Adipocyte (in vitro differentiated cells): ENCODE measurements around the gene BCL7C.

Experiments
- DNase-seq: peaks from one replicate; pipeline ENCODE4 v3.0.0-alpha.2; 2015; ENCODE audit warnings: low read depth
- H3K27me3 ChIP-seq: replicated peaks from 2 replicates; pipeline ENCODE4 v1.7.0; 2013; ENCODE audit warnings: mild to moderate bottlenecking, low read length, moderate library complexity; ENCODE audit not compliant: control insufficient read depth, insufficient read depth
- H3K36me3 ChIP-seq: 2 replicates; pipeline ENCODE4 v1.7.0; 2013; ENCODE audit warnings: low read length, mild to moderate bottlenecking, moderate library complexity; ENCODE audit not compliant: control insufficient read depth, insufficient read depth, severe bottlenecking
- H3K4me1 ChIP-seq: 2 replicates; pipeline ENCODE4 v1.7.0; 2013; ENCODE audit warnings: mild to moderate bottlenecking, low read length, moderate library complexity; ENCODE audit not compliant: control insufficient read depth, insufficient read depth
- H3K4me3 ChIP-seq: 2 replicates; pipeline ENCODE4 v1.7.0; 2013; ENCODE audit warnings: mild to moderate bottlenecking, low read length, moderate library complexity
- H3K9ac ChIP-seq: 2 replicates; pipeline ENCODE4 v1.7.0; 2013; ENCODE audit warnings: mild to moderate bottlenecking, low read length, moderate library complexity
- H3K9me3 ChIP-seq: 2 replicates; pipeline ENCODE4 v1.7.0; 2013; ENCODE audit warnings: mild to moderate bottlenecking, low read length, moderate library complexity; ENCODE audit not compliant: control insufficient read depth

Gene BCL7C

GRCh38 chr16:30850246-30850645 lies 43.6 kb downstream of the BCL7C start:
- Histone ChIP-seq H3K9ac (no peak overlapping the region), H3K4me3 (no peak overlapping the region), H3K4me1 (peaks cover 3% of the 10 kb centered on the region), H3K27me3 (no peaks in the 10 kb centered on the region), H3K9me3 (no peaks in the 10 kb centered on the region), H3K36me3 (no peaks in the 10 kb centered on the region)
- no peak for DNase-seq

- Histone ChIP-seq H3K9me3 (no peaks in the 10 kb centered on the region), H3K9ac (no peak overlapping the region), H3K36me3 (no peaks in the 10 kb centered on the region), H3K4me1 (peaks cover 8% of the 10 kb centered on the region), H3K27me3 (no peaks in the 10 kb centered on the region), H3K4me3 (no peak overlapping the region)
- no peak for DNase-seq
Measured at GRCh38 chr16:30846649-30847402, 47.1 kb downstream of the BCL7C start.

- Histone ChIP-seq H3K4me3 (peak overlapping the region; percentile 70), H3K9me3 (no peaks in the 10 kb centered on the region), H3K4me1 (peaks cover 8% of the 10 kb centered on the region), H3K9ac (peak overlapping the region; percentile 67), H3K27me3 (no peaks in the 10 kb centered on the region), H3K36me3 (no peaks in the 10 kb centered on the region)
- DNase-seq: peak; percentile 97
Measured at GRCh38 chr16:30844671-30845449, 49.0 kb downstream of the BCL7C start.

- no peak for DNase-seq
Measured at GRCh38 chr16:30844346-30844670, 49.6 kb downstream of the BCL7C start.

GRCh38 chr16:30843501-30843900 lies 50.4 kb downstream of the BCL7C start:
- no peaks in the 10 kb centered on the region for H3K27me3 ChIP-seq
- H3K9me3 ChIP-seq: no peaks in the 10 kb centered on the region
- no peak for DNase-seq
- peaks cover 8% of the 10 kb centered on the region for H3K4me1 ChIP-seq
- no peak overlapping the region for H3K4me3 ChIP-seq
- H3K9ac ChIP-seq: no peak overlapping the region
- no peaks in the 10 kb centered on the region for H3K36me3 ChIP-seq

More at GRCh38 chr16:30844346-30844670, 49.6 kb downstream of the BCL7C start:
- H3K9me3 ChIP-seq: no peaks in the 10 kb centered on the region
- H3K9ac ChIP-seq: no peak overlapping the region
- H3K27me3 ChIP-seq: no peaks in the 10 kb centered on the region
- peaks cover 8% of the 10 kb centered on the region for H3K4me1 ChIP-seq
- H3K36me3 ChIP-seq: no peaks in the 10 kb centered on the region
- no peak overlapping the region for H3K4me3 ChIP-seq

GRCh38 chr16:30842971-30843370 lies 50.9 kb downstream of the BCL7C start:
- H3K4me3 ChIP-seq: no peak overlapping the region
- no peak overlapping the region for H3K9ac ChIP-seq
- H3K36me3 ChIP-seq: no peaks in the 10 kb centered on the region
- peaks cover 8% of the 10 kb centered on the region for H3K4me1 ChIP-seq
- H3K27me3 ChIP-seq: no peaks in the 10 kb centered on the region
- no peaks in the 10 kb centered on the region for H3K9me3 ChIP-seq
- DNase-seq: no peak

GRCh38 chr16:30841332-30841731 lies 52.5 kb downstream of the BCL7C start:
- H3K4me1 ChIP-seq: peaks cover 8% of the 10 kb centered on the region
- no peak for DNase-seq
- no peaks in the 10 kb centered on the region for H3K9me3 ChIP-seq
- H3K36me3 ChIP-seq: no peaks in the 10 kb centered on the region
- H3K9ac ChIP-seq: no peak overlapping the region
- no peak overlapping the region for H3K4me3 ChIP-seq
- no peaks in the 10 kb centered on the region for H3K27me3 ChIP-seq

- no peaks in the 10 kb centered on the region for H3K27me3 ChIP-seq
- no peak overlapping the region for H3K4me3 ChIP-seq
- DNase-seq: no peak
- H3K9me3 ChIP-seq: no peaks in the 10 kb centered on the region
- H3K9ac ChIP-seq: no peak overlapping the region
- no peaks in the 10 kb centered on the region for H3K36me3 ChIP-seq
- peaks cover 8% of the 10 kb centered on the region for H3K4me1 ChIP-seq
Measured at GRCh38 chr16:30840611-30841010, 53.3 kb downstream of the BCL7C start.

GRCh38 chr16:30839523-30840227 lies 54.2 kb downstream of the BCL7C start:
- H3K27me3 ChIP-seq: no peaks in the 10 kb centered on the region
- no peak overlapping the region for H3K9ac ChIP-seq
- DNase-seq: no peak
- no peaks in the 10 kb centered on the region for H3K36me3 ChIP-seq
- no peaks in the 10 kb centered on the region for H3K4me1 ChIP-seq
- no peaks in the 10 kb centered on the region for H3K9me3 ChIP-seq
- no peak overlapping the region for H3K4me3 ChIP-seq

GRCh38 chr16:30838876-30839471 lies 54.9 kb downstream of the BCL7C start:
- DNase-seq: no peak
- H3K9ac ChIP-seq: no peak overlapping the region
- no peaks in the 10 kb centered on the region for H3K9me3 ChIP-seq
- H3K4me3 ChIP-seq: no peak overlapping the region
- no peaks in the 10 kb centered on the region for H3K4me1 ChIP-seq
- no peaks in the 10 kb centered on the region for H3K36me3 ChIP-seq
- no peaks in the 10 kb centered on the region for H3K27me3 ChIP-seq

GRCh38 chr16:30837904-30838303 lies 56.0 kb downstream of the BCL7C start:
- no peaks in the 10 kb centered on the region for H3K27me3 ChIP-seq
- no peak for DNase-seq
- H3K36me3 ChIP-seq: no peaks in the 10 kb centered on the region

More at GRCh38 chr16:30837904-30838303, 56.0 kb downstream of the BCL7C start:
- H3K9me3 ChIP-seq: no peaks in the 10 kb centered on the region
- H3K9ac ChIP-seq: no peak overlapping the region
- no peaks in the 10 kb centered on the region for H3K4me1 ChIP-seq
- H3K4me3 ChIP-seq: no peak overlapping the region
